Measurements from ENCODE around the gene ID4.

ID4 gene

DNA sequence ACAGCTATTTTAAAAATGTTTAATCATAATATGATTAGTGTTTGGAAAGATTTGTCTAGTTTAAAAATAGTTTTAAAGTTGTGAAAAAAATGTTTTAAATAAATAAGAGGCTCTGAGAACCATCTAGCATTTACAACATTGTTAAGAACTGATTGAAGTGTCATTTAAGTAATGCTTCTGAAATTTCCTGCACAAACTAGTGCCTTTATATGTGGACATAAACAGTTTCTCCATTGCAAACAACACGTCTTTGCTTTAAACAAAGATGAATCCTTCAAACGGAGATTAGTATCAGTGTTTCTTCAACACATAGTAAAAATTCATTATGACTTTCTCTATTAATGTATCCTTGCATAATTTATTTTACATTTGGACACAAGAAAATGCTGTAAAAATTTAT is 45.9 kb upstream of the ID4 start:
- H3K9me2 ChIP-seq (replicated peaks; ENCODE audit: low read depth, low read length) = no peaks in the 10 kb centered on the region
- H4K20me1 ChIP-seq (ENCODE audit: insufficient read depth, low read length, poor library complexity, severe bottlenecking) = no peaks in the 10 kb centered on the region
- H3K4me1 ChIP-seq (ENCODE audit: insufficient read depth, low read length, poor library complexity, severe bottlenecking) = no peaks in the 10 kb centered on the region
- no peaks in the 10 kb centered on the region for H3K27me3 ChIP-seq (ENCODE audit: insufficient read depth, low read length, poor library complexity, severe bottlenecking)
- H3F3A ChIP-seq (ENCODE audit: low read depth) = no peaks in the 10 kb centered on the region
- no peak overlapping the region for H3K9ac ChIP-seq (ENCODE audit: low read depth, low read length, poor library complexity, severe bottlenecking)
- TF ChIP-seq EZH2phosphoT487 (IDR thresholded peaks at IDR 0.05; ENCODE audit: borderline replicate concordance) = no peak
- TF ChIP-seq, protein P1, sequence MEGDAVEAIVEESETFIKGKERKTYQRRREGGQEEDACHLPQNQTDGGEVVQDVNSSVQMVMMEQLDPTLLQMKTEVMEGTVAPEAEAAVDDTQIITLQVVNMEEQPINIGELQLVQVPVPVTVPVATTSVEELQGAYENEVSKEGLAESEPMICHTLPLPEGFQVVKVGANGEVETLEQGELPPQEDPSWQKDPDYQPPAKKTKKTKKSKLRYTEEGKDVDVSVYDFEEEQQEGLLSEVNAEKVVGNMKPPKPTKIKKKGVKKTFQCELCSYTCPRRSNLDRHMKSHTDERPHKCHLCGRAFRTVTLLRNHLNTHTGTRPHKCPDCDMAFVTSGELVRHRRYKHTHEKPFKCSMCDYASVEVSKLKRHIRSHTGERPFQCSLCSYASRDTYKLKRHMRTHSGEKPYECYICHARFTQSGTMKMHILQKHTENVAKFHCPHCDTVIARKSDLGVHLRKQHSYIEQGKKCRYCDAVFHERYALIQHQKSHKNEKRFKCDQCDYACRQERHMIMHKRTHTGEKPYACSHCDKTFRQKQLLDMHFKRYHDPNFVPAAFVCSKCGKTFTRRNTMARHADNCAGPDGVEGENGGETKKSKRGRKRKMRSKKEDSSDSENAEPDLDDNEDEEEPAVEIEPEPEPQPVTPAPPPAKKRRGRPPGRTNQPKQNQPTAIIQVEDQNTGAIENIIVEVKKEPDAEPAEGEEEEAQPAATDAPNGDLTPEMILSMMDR (conservative IDR thresholded peaks at IDR 0.05; ENCODE audit: low read length) = no peak
- H3K4me2 ChIP-seq (ENCODE audit: low read depth, low read length, poor library complexity, severe bottlenecking) = no peak overlapping the region
- no peak overlapping the region for H3K4me3 ChIP-seq (ENCODE audit: low read length, poor library complexity, severe bottlenecking)
- no peaks in the 10 kb centered on the region for H3K36me3 ChIP-seq (ENCODE audit: insufficient read depth, low read length)
- no peaks in the 10 kb centered on the region for H3K79me2 ChIP-seq (ENCODE audit: insufficient read depth, low read length)
- H3K9me3 ChIP-seq (ENCODE audit: insufficient read depth, low read depth, low read length) = no peaks in the 10 kb centered on the region
- no peak overlapping the region for H2AFZ ChIP-seq (ENCODE audit: low read length)

DNA sequence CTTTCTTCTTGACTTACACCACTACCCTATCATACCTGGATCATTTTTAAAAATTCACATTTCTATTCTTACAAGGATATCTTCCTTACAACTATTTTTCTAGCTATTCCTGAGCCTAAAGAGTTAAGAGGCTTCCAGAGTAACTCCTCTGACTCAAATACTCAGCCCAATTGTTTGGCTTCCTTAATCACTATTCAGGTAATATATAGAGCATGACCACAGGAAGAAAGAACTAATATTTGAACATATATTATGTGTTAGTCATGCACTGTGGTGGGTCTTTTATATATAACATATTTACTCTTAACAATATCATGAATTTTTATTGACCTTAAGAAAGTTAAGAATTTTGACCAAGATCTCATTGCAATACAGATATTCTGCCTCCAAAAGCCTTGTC is 42.0 kb upstream of the ID4 start:
- no peaks in the 10 kb centered on the region for H3K4me1 ChIP-seq (ENCODE audit: insufficient read depth, low read length, poor library complexity, severe bottlenecking)
- TF ChIP-seq, protein P1 (conservative IDR thresholded peaks at IDR 0.05; ENCODE audit: low read length) = no peak
- TF ChIP-seq EZH2phosphoT487 (IDR thresholded peaks at IDR 0.05; ENCODE audit: borderline replicate concordance) = no peak
- H3K79me2 ChIP-seq (ENCODE audit: insufficient read depth, low read length) = no peaks in the 10 kb centered on the region
- H3F3A ChIP-seq (ENCODE audit: low read depth) = no peaks in the 10 kb centered on the region
- no peaks in the 10 kb centered on the region for H4K20me1 ChIP-seq (ENCODE audit: insufficient read depth, low read length, poor library complexity, severe bottlenecking)
- H3K9me3 ChIP-seq (ENCODE audit: insufficient read depth, low read depth, low read length) = no peaks in the 10 kb centered on the region
- no peaks in the 10 kb centered on the region for H3K27me3 ChIP-seq (ENCODE audit: insufficient read depth, low read length, poor library complexity, severe bottlenecking)
- H3K4me2 ChIP-seq (ENCODE audit: low read depth, low read length, poor library complexity, severe bottlenecking) = no peak overlapping the region
- H2AFZ ChIP-seq (ENCODE audit: low read length) = no peak overlapping the region
- H3K4me3 ChIP-seq (ENCODE audit: low read length, poor library complexity, severe bottlenecking) = no peak overlapping the region
- H3K36me3 ChIP-seq (ENCODE audit: insufficient read depth, low read length) = no peaks in the 10 kb centered on the region
- H3K9me2 ChIP-seq (replicated peaks; ENCODE audit: low read depth, low read length) = no peaks in the 10 kb centered on the region
- no peak overlapping the region for H3K9ac ChIP-seq (ENCODE audit: low read depth, low read length, poor library complexity, severe bottlenecking)

DNA sequence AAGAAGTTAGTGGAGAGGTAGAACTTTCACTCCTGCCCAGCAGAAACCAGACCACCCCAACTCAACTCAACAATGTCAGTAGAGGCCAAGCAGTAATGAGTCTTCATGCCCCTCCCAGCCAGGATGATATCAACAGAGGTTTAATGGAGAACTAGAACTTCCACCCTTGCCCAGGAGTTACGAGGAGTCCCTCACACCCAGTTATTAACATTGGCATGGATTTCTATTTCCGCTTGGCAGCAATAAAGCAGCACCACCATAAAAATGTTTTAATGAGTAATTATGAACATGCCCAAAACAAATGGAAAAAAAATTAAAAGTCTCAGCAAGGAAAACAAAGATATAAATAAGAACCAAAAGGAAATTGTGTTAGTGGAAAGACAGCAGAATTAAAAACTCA is 40.7 kb upstream of the ID4 start:
- Histone ChIP-seq H3F3A (ENCODE audit: low read depth) (no peaks in the 10 kb centered on the region), H3K79me2 (ENCODE audit: insufficient read depth, low read length) (no peaks in the 10 kb centered on the region), H3K9ac (ENCODE audit: low read depth, low read length, poor library complexity, severe bottlenecking) (no peak overlapping the region), H3K4me1 (ENCODE audit: insufficient read depth, low read length, poor library complexity, severe bottlenecking) (no peaks in the 10 kb centered on the region), H3K4me2 (ENCODE audit: low read depth, low read length, poor library complexity, severe bottlenecking) (no peak overlapping the region), H4K20me1 (ENCODE audit: insufficient read depth, low read length, poor library complexity, severe bottlenecking) (no peaks in the 10 kb centered on the region), H2AFZ (ENCODE audit: low read length) (no peak overlapping the region), H3K36me3 (ENCODE audit: insufficient read depth, low read length) (no peaks in the 10 kb centered on the region), H3K9me3 (ENCODE audit: insufficient read depth, low read depth, low read length) (no peaks in the 10 kb centered on the region), H3K9me2 (replicated peaks; ENCODE audit: low read depth, low read length) (no peaks in the 10 kb centered on the region), H3K27me3 (ENCODE audit: insufficient read depth, low read length, poor library complexity, severe bottlenecking) (no peaks in the 10 kb centered on the region), H3K4me3 (ENCODE audit: low read length, poor library complexity, severe bottlenecking) (no peak overlapping the region)
- TF ChIP-seq, protein P1 (conservative IDR thresholded peaks at IDR 0.05; ENCODE audit: low read length) = no peak
- no peak for TF ChIP-seq EZH2phosphoT487 (IDR thresholded peaks at IDR 0.05; ENCODE audit: borderline replicate concordance)

Data from Loucy (cell line).